ENCODE results near the gene XRCC2.
"Not testable (repeated sequence)": the region's sequence is repeated elsewhere in the genome, so short reads cannot be mapped to it uniquely, and the experiment has no call there.

Gene XRCC2

GRCh38 chr7:152663148-152663740, 12.7 kb downstream of the XRCC2 start:
- no peaks in the 10 kb centered on the region for H3K9me3 ChIP-seq (ENCODE audit: control insufficient read depth in 1 of 2, low read length in 2 of 2)
- H3K27ac ChIP-seq (ENCODE audit: low read length) = no peak overlapping the region
- H3K4me3 ChIP-seq (ENCODE audit: low read depth in 1 of 2, low read length in 2 of 2) = no peak overlapping the region
- no peaks in the 10 kb centered on the region for H3K27me3 ChIP-seq (ENCODE audit: low read depth, low read length)
- H3K4me1 ChIP-seq (ENCODE audit: control insufficient read depth in 1 of 2, insufficient read depth in 2 of 2, low read length in 2 of 2) = no peaks in the 10 kb centered on the region
- H3K36me3 ChIP-seq (ENCODE audit: control insufficient read depth in 1 of 2, insufficient read depth in 2 of 2, low read length in 2 of 2) = no peaks in the 10 kb centered on the region

DNA sequence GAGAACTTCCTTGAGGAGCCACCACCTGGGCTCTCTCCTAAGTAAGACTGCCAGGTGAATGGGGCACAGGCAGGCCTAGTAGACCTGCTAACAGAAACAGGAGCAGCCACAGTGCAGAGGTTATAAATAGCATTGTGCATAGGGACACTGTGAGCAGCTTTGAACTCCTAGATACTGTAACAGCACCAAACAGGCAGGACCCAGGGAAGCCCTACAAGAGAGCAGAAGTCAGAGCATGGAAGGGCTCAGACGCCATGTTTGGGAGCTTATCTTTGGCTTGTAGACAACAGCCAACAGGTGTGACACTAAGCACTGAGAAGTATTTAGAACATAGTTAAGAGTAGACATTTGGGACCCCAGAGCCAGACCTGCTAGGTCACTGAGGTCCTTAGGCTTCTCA, 14.5 kb downstream of the XRCC2 start:
- H3K9me3 ChIP-seq (ENCODE audit: control insufficient read depth in 1 of 2, low read length in 2 of 2) = no peaks in the 10 kb centered on the region
- no peaks in the 10 kb centered on the region for H3K36me3 ChIP-seq (ENCODE audit: control insufficient read depth in 1 of 2, insufficient read depth in 2 of 2, low read length in 2 of 2)
- H3K27me3 ChIP-seq (ENCODE audit: low read depth, low read length) = no peaks in the 10 kb centered on the region
- H3K4me3 ChIP-seq (ENCODE audit: low read depth in 1 of 2, low read length in 2 of 2) = no peak overlapping the region
- H3K27ac ChIP-seq (ENCODE audit: low read length) = no peak overlapping the region
- no peaks in the 10 kb centered on the region for H3K4me1 ChIP-seq (ENCODE audit: control insufficient read depth in 1 of 2, insufficient read depth in 2 of 2, low read length in 2 of 2)

- Histone ChIP-seq H3K27ac (ENCODE audit: low read length) (no peak overlapping the region), H3K27me3 (ENCODE audit: low read depth, low read length) (no peaks in the 10 kb centered on the region), H3K4me1 (ENCODE audit: control insufficient read depth in 1 of 2, insufficient read depth in 2 of 2, low read length in 2 of 2) (no peaks in the 10 kb centered on the region), H3K36me3 (ENCODE audit: control insufficient read depth in 1 of 2, insufficient read depth in 2 of 2, low read length in 2 of 2) (no peaks in the 10 kb centered on the region), H3K4me3 (ENCODE audit: low read depth in 1 of 2, low read length in 2 of 2) (no peak overlapping the region), H3K9me3 (ENCODE audit: control insufficient read depth in 1 of 2, low read length in 2 of 2) (no peaks in the 10 kb centered on the region)
Measured at GRCh38 chr7:152660021-152660420, 15.9 kb downstream of the XRCC2 start.

GRCh38 chr7:152654971-152655370, 21.0 kb downstream of the XRCC2 start:
- H3K27ac ChIP-seq (ENCODE audit: low read length) = no peak overlapping the region
- no peaks in the 10 kb centered on the region for H3K4me1 ChIP-seq (ENCODE audit: control insufficient read depth in 1 of 2, insufficient read depth in 2 of 2, low read length in 2 of 2)
- no peak overlapping the region for H3K4me3 ChIP-seq (ENCODE audit: low read depth in 1 of 2, low read length in 2 of 2)
- no peaks in the 10 kb centered on the region for H3K27me3 ChIP-seq (ENCODE audit: low read depth, low read length)
- no peaks in the 10 kb centered on the region for H3K9me3 ChIP-seq (ENCODE audit: control insufficient read depth in 1 of 2, low read length in 2 of 2)
- H3K36me3 ChIP-seq (ENCODE audit: control insufficient read depth in 1 of 2, insufficient read depth in 2 of 2, low read length in 2 of 2) = no peaks in the 10 kb centered on the region

DNA sequence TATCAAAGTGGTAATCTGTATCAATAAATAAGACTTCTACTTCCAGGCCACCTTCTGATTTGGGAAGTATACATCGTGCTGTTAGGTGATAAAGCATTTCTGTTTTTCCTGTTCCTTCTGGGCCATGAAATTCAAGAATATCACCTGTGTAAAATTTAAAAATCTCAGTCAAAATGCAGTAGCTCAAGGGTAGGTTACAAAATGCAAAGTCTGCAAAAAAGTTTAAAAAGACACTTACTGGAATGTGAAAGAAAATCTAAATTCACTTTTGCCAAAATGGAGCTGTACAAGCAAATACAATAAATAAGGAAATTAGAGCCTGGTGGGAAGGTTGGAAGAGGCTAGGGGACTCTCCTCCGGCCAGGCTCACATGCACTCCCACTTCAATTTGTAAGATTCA, 26.7 kb downstream of the XRCC2 start:
- H3K27me3 ChIP-seq (ENCODE audit: low read depth, low read length) = no peaks in the 10 kb centered on the region
- H3K9me3 ChIP-seq (ENCODE audit: control insufficient read depth in 1 of 2, low read length in 2 of 2) = peaks cover 0 to 4% of the 10 kb centered on the region in 2 donors

GRCh38 chr7:152647009-152647408, 28.9 kb downstream of the XRCC2 start:
- H3K36me3 ChIP-seq (ENCODE audit: control insufficient read depth in 1 of 2, insufficient read depth in 2 of 2, low read length in 2 of 2) = no peaks in the 10 kb centered on the region
- H3K4me1 ChIP-seq (ENCODE audit: control insufficient read depth in 1 of 2, insufficient read depth in 2 of 2, low read length in 2 of 2) = no peaks in the 10 kb centered on the region
- no peak overlapping the region for H3K27ac ChIP-seq (ENCODE audit: low read length)
- peaks cover 0 to 4% of the 10 kb centered on the region in 2 donors for H3K9me3 ChIP-seq (ENCODE audit: control insufficient read depth in 1 of 2, low read length in 2 of 2)
- no peak overlapping the region for H3K4me3 ChIP-seq (ENCODE audit: low read depth in 1 of 2, low read length in 2 of 2)
- no peaks in the 10 kb centered on the region for H3K27me3 ChIP-seq (ENCODE audit: low read depth, low read length)

More for the DNA sequence above, 26.7 kb downstream of the XRCC2 start:
- Histone ChIP-seq H3K27ac (ENCODE audit: low read length) (no peak overlapping the region), H3K36me3 (ENCODE audit: control insufficient read depth in 1 of 2, insufficient read depth in 2 of 2, low read length in 2 of 2) (no peaks in the 10 kb centered on the region), H3K4me3 (ENCODE audit: low read depth in 1 of 2, low read length in 2 of 2) (no peak overlapping the region), H3K4me1 (ENCODE audit: control insufficient read depth in 1 of 2, insufficient read depth in 2 of 2, low read length in 2 of 2) (no peaks in the 10 kb centered on the region)

GRCh38 chr7:152646579-152646978, 29.4 kb downstream of the XRCC2 start:
- H3K4me1 ChIP-seq (ENCODE audit: control insufficient read depth in 1 of 2, insufficient read depth in 2 of 2, low read length in 2 of 2); H3K27me3 ChIP-seq (ENCODE audit: low read depth, low read length); H3K9me3 ChIP-seq (ENCODE audit: control insufficient read depth in 1 of 2, low read length in 2 of 2); H3K36me3 ChIP-seq (ENCODE audit: control insufficient read depth in 1 of 2, insufficient read depth in 2 of 2, low read length in 2 of 2); H3K4me3 ChIP-seq (ENCODE audit: low read depth in 1 of 2, low read length in 2 of 2); H3K27ac ChIP-seq (ENCODE audit: low read length): not testable (repeated sequence)

GRCh38 chr7:152643979-152644559, 31.9 kb downstream of the XRCC2 start:
- no peaks in the 10 kb centered on the region for H3K36me3 ChIP-seq (ENCODE audit: control insufficient read depth in 1 of 2, insufficient read depth in 2 of 2, low read length in 2 of 2)
- peaks cover 0 to 4% of the 10 kb centered on the region in 2 donors for H3K9me3 ChIP-seq (ENCODE audit: control insufficient read depth in 1 of 2, low read length in 2 of 2)
- no peak overlapping the region for H3K4me3 ChIP-seq (ENCODE audit: low read depth in 1 of 2, low read length in 2 of 2)
- no peaks in the 10 kb centered on the region for H3K27me3 ChIP-seq (ENCODE audit: low read depth, low read length)
- no peaks in the 10 kb centered on the region for H3K4me1 ChIP-seq (ENCODE audit: control insufficient read depth in 1 of 2, insufficient read depth in 2 of 2, low read length in 2 of 2)
- no peak overlapping the region for H3K27ac ChIP-seq (ENCODE audit: low read length)

DNA sequence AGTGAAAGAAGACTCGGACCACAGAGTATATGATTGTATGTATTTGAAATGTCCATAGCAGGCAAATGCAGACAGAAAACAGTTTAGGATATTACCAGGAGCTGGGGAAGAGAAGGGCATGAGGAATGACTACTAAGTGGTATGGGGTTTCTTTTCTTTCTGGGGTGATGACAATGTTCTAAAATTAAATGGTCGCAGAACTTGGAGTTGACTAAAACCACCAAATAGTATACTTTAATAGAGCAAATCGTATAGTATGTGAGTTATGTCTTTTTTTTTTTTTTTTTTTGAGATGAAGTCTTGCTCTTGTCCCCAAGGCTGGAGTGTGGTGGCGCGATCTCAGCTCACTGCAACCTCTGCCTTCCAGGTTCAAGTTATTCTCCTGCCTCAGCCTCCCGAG, 34.6 kb downstream of the XRCC2 start:
- Histone ChIP-seq H3K27me3 (ENCODE audit: low read depth, low read length) (no peaks in the 10 kb centered on the region), H3K4me3 (ENCODE audit: low read depth in 1 of 2, low read length in 2 of 2) (no peak overlapping the region), H3K9me3 (ENCODE audit: control insufficient read depth in 1 of 2, low read length in 2 of 2) (no peaks in the 10 kb centered on the region), H3K27ac (ENCODE audit: low read length) (no peak overlapping the region), H3K36me3 (ENCODE audit: control insufficient read depth in 1 of 2, insufficient read depth in 2 of 2, low read length in 2 of 2) (no peaks in the 10 kb centered on the region), H3K4me1 (ENCODE audit: control insufficient read depth in 1 of 2, insufficient read depth in 2 of 2, low read length in 2 of 2) (no peaks in the 10 kb centered on the region)

DNA sequence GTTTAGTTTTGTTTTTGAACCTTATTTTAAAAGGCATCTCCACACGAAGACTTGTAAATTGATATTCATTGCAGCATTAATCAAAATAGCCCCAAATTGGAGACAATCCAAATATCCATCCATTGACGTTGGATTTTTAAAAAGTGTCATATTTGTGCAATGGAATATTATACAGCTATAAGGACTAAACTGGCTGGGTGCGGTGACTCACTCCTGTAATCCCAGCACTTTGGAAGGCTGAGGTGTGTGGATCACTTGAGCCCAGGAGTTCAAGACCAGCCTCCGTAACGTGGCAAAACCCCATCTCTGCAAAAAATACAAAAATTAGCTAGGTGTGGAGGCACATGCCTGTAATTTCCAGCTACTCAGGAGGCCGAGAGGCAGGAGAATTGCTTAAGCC, 35.1 kb downstream of the XRCC2 start:
- H3K27ac ChIP-seq (ENCODE audit: low read length) = no peak overlapping the region
- H3K4me3 ChIP-seq (ENCODE audit: low read depth in 1 of 2, low read length in 2 of 2) = no peak overlapping the region
- no peaks in the 10 kb centered on the region for H3K9me3 ChIP-seq (ENCODE audit: control insufficient read depth in 1 of 2, low read length in 2 of 2)
- H3K36me3 ChIP-seq (ENCODE audit: control insufficient read depth in 1 of 2, insufficient read depth in 2 of 2, low read length in 2 of 2) = no peaks in the 10 kb centered on the region
- H3K4me1 ChIP-seq (ENCODE audit: control insufficient read depth in 1 of 2, insufficient read depth in 2 of 2, low read length in 2 of 2) = no peaks in the 10 kb centered on the region
- no peaks in the 10 kb centered on the region for H3K27me3 ChIP-seq (ENCODE audit: low read depth, low read length)

- Histone ChIP-seq H3K27me3 (ENCODE audit: low read depth, low read length) (no peaks in the 10 kb centered on the region), H3K4me3 (ENCODE audit: low read depth in 1 of 2, low read length in 2 of 2) (no peak overlapping the region), H3K9me3 (ENCODE audit: control insufficient read depth in 1 of 2, low read length in 2 of 2) (no peaks in the 10 kb centered on the region), H3K4me1 (ENCODE audit: control insufficient read depth in 1 of 2, insufficient read depth in 2 of 2, low read length in 2 of 2) (no peaks in the 10 kb centered on the region), H3K27ac (ENCODE audit: low read length) (no peak overlapping the region), H3K36me3 (ENCODE audit: control insufficient read depth in 1 of 2, insufficient read depth in 2 of 2, low read length in 2 of 2) (no peaks in the 10 kb centered on the region)
Measured at GRCh38 chr7:152637920-152638580, 37.9 kb downstream of the XRCC2 start.

GRCh38 chr7:152637161-152637560, 38.8 kb downstream of the XRCC2 start:
- Histone ChIP-seq H3K4me3 (ENCODE audit: low read depth in 1 of 2, low read length in 2 of 2) (no peak overlapping the region), H3K4me1 (ENCODE audit: control insufficient read depth in 1 of 2, insufficient read depth in 2 of 2, low read length in 2 of 2) (no peaks in the 10 kb centered on the region), H3K36me3 (ENCODE audit: control insufficient read depth in 1 of 2, insufficient read depth in 2 of 2, low read length in 2 of 2) (no peaks in the 10 kb centered on the region)

More at GRCh38 chr7:152637161-152637560, 38.8 kb downstream of the XRCC2 start:
- H3K27me3 ChIP-seq (ENCODE audit: low read depth, low read length) = no peaks in the 10 kb centered on the region
- no peak overlapping the region for H3K27ac ChIP-seq (ENCODE audit: low read length)
- H3K9me3 ChIP-seq (ENCODE audit: control insufficient read depth in 1 of 2, low read length in 2 of 2) = no peaks in the 10 kb centered on the region
